Ovary (tissue), 3 donors: ENCODE data around the gene PRPF38A.

ENCODE experiments used
- CTCF ChIP-seq, 3 donors: fragments of 450-650 bp in 2 of 3; fragments of 200-600 bp in 1 of 3; IDR thresholded peaks; one replicate each; pipeline versions ENCODE4 v1.5.1 to v1.8.0; 2016 to 2022; ENCODE audit warnings: antibody characterized with exemption in 3 of 3, mild to moderate bottlenecking in 1 of 3
- EP300 ChIP-seq: sonication (generic); formaldehyde crosslinking; IDR thresholded peaks from one replicate; pipeline ENCODE4 v1.6.1; 2017; ENCODE audit warnings: antibody characterized with exemption
- POLR2A ChIP-seq: fragments of 450-650 bp; IDR thresholded peaks from one replicate; pipeline ENCODE4 v1.6.1; 2017; ENCODE audit warnings: antibody characterized with exemption, mild to moderate bottlenecking, moderate library complexity
- donor health status: DM: no; HTN: no; CAD: no.

GRCh38 chr1:52432807-52433206, 28.4 kb downstream of the PRPF38A start:
- no peak for TF ChIP-seq CTCF (IDR thresholded peaks at IDR 0.05)
- no peak for TF ChIP-seq POLR2A
- TF ChIP-seq EP300, result no peak
